GM12865 (cell line): ENCODE results near the gene DPF3.
A peak's percentile ranks its signal among the peaks of the same experiment; 100 is the strongest.

Experiments used
- DNase-seq: peaks from one replicate; pipeline ENCODE4 v3.0.0; 2010; ENCODE audit warnings: low read depth
- H3K4me3 ChIP-seq: 2 replicates; pipeline ENCODE4 v1.5.1; 2011; ENCODE audit warnings: mild to moderate bottlenecking, low read depth, low read length, control low read depth
- TF ChIP-seq, protein P1 (sequence below): IDR thresholded peaks from 2 replicates; pipeline ENCODE4 v1.5.1; 2011; ENCODE audit warnings: low read length, control low read depth, low read depth, inconsistent platforms; ENCODE audit not compliant: insufficient read depth; ENCODE audit errors: missing control alignments

The DPF3 gene

DNA sequence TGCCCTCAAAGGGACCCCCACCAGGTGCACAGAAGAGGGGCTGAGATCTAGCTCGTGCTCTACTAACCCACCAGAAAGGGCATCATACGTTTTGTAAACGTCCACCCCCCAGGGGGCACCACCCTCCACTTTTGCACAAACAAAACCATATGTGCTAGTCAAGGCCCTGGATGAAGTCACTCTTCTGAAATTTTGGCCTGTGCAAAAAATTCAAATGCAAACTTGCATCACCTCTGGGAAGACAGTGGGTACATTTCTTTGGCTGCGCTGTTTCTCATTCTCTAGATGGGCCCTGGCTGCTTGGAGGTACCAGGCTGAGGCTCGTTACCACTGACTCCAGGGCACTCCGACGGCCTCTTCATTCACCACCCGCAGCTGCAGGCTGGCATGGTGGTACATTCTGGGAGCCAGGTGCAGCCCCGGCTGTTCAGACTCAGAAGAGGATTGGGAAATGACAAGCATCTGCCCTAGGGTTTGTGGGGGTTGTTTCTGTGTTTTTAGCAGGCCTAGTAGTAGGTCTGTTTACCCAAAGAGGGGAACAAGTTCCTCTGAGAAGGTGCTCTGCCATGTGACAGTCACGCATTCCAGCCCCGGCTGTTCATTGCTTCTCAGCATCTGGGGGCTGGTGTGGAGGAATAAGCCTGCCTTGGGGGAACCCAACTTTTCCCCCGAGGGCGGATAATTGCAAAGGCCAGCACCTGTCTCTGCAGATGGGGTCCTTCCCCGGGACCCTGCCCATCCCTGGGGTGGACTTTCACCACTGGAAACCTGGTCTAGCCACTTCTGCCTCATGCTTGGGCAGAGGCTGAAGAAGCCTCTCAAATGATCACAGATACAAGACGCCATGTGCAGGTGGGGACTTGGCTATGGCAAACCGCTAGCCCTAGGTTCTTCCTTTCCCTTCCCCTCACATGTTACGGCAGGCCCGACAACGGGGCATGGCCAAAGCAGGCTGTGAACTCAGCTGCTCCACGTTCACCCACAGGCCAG, 147.6 kb downstream of the DPF3 start:
- TF ChIP-seq, protein P1, sequence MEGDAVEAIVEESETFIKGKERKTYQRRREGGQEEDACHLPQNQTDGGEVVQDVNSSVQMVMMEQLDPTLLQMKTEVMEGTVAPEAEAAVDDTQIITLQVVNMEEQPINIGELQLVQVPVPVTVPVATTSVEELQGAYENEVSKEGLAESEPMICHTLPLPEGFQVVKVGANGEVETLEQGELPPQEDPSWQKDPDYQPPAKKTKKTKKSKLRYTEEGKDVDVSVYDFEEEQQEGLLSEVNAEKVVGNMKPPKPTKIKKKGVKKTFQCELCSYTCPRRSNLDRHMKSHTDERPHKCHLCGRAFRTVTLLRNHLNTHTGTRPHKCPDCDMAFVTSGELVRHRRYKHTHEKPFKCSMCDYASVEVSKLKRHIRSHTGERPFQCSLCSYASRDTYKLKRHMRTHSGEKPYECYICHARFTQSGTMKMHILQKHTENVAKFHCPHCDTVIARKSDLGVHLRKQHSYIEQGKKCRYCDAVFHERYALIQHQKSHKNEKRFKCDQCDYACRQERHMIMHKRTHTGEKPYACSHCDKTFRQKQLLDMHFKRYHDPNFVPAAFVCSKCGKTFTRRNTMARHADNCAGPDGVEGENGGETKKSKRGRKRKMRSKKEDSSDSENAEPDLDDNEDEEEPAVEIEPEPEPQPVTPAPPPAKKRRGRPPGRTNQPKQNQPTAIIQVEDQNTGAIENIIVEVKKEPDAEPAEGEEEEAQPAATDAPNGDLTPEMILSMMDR: no peak
- peak; percentile 10 for DNase-seq
- H3K4me3 ChIP-seq: no peak overlapping the region

DNA sequence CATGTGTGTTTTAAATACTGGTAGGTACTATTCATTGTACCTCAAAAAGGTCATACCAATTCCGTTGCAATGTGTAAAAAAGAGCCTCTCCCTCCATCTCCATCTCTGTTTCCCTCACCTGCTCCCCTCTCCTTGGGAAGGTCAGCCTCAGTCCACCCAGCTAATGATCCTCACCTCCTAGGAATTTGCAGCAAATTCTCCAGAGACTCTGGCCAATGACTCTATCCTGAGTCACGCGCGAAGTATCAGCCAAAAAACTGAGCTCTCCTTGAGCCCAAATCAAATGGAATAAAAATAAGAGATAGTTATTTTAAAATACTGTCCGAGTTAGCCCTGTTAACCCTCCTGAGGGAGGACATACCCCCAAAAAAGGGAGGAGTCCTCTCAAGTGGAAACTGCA, 148.4 kb downstream of the DPF3 start:
- H3K4me3 ChIP-seq: no peak overlapping the region
- DNase-seq: no peak
- TF ChIP-seq, protein P1: no peak

DNA sequence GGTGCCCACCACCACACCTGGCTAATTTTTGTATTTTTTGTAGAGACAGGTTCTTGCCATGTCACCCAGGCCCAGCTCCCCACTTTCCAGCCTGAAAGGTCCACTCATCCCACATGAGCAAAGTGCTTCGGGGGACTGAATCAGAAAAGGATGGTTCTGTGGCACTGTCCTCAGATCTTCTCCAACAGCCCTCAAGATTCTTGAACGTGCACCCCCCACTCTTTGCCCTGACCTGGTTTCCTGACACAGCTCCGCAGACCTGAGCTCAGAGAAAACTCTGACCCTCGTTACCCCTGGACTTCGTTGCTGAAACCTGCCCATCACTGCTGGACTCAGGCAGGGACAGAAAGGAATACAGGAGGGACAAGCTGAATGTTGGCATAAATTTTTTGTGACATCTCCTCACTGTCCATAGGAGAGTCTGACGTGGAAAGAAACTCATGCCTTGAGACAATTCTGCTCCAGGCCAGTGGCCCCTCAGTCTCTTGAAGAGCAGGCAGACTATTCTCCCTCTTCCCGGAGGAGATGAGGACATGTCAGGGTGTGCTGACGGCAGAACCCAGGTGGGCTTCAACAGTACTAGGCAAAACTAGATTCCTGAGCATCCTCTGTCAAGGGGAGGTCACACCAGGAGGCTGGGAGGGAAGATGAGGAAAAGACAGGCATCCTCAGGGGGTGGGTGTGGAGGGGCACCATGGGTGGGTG, 149.3 kb downstream of the DPF3 start:
- no peak for DNase-seq
- H3K4me3 ChIP-seq: no peak overlapping the region
- TF ChIP-seq, protein P1: no peak

DNA sequence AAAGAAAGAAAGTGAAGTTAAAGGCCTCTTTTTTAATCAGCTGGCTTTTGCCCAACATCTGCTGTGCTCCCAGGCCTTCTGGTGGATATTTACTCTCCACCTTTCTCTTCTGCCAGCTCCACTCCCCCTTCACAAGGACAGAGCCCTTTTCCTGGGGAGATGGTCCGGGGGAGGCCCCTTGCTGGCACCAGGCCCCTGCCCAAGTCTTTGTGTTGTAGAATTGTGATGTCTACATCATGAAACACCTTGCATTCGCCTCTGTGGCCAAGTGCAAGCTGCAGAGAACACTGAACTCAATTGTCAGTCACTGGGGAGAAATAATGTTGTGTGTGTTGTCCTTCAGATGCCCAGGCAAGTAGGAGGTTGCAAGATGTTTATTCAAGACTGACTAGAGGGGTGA, 150.3 kb downstream of the DPF3 start:
- no peak for DNase-seq
- TF ChIP-seq, protein P1: no peak
- no peak overlapping the region for H3K4me3 ChIP-seq

DNA sequence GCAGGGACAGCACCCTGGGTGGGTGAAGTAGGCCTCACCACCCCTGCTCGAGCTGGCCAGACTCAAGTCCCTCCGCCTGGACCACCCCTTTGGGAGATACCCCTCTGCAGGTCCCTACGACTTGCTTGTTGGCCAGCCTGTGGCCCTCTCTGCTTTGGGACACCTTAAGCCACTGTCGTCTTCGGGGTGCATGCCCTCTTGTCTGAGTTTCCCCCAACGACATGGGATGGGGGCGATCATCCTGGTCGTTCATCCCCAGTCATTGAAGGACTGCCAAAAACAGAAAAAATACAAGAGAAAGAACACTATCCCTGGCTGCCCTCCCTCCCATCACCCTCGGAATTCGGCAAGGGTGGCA, 151.1 kb downstream of the DPF3 start:
- no peak for DNase-seq
- TF ChIP-seq, protein P1: no peak
- no peak overlapping the region for H3K4me3 ChIP-seq

DNA sequence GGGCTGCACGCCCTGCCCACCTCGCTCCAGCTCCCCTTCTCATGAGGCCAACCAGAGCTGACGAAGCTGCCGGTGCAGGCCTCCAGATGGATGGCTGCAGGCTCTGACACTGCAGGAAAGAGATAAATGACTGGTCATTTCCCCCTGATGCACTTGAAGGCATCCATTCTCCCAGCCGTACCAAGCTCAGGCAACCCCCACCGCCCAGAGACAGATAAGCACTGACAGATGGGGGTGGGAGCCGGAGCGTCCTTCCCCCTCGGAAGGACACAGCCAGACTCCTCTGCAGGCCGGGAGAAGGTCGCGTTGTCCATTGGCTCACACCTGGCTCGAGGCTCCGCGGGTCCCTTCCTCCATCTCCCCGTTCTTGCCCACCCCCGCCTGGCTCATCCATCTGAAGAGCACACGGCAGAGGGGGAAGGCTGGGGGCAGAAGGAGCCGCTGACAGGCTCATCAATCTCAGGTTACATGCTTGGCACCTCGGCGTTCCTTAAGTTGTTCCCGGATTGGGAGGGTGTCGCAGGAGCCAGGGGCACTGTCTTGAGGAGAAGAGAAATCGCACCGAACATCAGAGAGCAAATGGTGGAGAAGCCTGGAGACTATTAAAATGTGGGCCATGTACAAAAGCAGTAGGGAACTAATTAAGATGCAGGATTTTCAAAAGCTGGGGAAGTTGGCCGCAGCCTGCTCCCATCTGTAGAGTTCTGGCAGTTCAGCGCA, 151.6 kb downstream of the DPF3 start:
- no peak overlapping the region for H3K4me3 ChIP-seq
- no peak for DNase-seq
- TF ChIP-seq, protein P1: no peak
